AG09309 (cell line): Measurements from ENCODE around the gene GPR107.
"Not testable (repeated sequence)": the region's sequence is repeated elsewhere in the genome, so short reads cannot be mapped to it uniquely, and the experiment has no call there.

Experiments
- DNase-seq: peaks from one replicate; pipeline ENCODE4 v3.0.0-alpha.2; 2010; ENCODE audit warnings: low read depth
- H3K4me3 ChIP-seq: 2 replicates; pipeline ENCODE4 v1.5.1; 2011; ENCODE audit warnings: mild to moderate bottlenecking, low read depth, low read length, moderate library complexity; ENCODE audit not compliant: control insufficient read depth
- CTCF ChIP-seq: IDR thresholded peaks from 2 replicates; pipeline ENCODE4 v1.5.1; 2011; ENCODE audit warnings: mild to moderate bottlenecking, low read depth, low read length, inconsistent platforms; ENCODE audit not compliant: insufficient read depth, control insufficient read depth; ENCODE audit errors: missing control alignments

The GPR107 gene

DNA sequence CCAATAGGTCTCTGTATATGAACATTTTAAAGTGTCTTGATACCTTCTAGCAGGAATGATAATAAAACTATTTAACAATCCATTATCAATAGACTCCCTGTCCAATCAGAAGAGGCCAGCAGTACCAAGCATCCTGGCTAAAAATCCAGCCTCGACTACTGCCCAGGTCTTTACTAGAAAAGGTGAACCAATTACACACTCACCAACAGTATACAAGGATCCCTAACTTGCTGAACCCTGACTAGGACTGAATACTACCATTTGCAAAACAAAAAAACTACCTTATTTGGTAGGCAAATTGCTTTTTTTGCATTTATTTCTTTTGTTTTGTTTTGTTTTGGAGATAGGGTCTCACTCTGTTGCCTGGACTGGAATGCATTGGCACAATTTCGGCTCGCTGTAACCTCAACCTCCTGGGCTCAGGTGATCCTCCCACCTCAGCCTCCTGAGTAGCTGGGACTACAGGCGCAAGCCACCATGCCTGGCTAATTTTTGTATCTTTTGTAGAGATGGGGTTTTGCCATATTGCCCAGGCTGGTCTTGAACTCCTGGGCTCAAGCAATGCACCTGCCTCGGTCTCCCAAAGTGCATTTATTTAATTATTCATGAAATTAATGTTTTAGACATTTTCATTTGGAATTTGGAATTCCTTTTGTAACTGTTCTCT is 38.2 kb upstream of the GPR107 start:
- no peak for TF ChIP-seq CTCF

DNA sequence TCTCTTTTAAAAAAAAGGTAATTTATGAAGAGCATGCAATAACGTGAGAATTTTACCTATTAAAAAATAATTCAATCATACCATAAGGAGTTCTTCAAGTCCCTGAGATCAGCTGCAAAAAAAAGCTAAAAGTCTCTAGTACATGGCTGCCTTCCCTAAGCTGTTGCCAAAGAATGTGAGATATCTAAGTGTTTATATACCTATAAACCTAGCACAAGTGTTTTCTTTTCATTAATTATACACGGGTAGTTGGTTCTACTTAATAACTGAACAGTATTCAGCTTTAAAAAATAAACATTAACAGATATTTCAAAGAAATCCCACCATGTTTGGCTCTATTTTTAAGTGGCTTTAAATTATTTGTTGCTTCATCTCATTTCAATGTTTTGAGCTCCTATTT is 36.6 kb upstream of the GPR107 start:
- no peak for DNase-seq
- no peak for TF ChIP-seq CTCF
- no peak overlapping the region for H3K4me3 ChIP-seq

More for the DNA sequence above, 38.2 kb upstream of the GPR107 start:
- DNase-seq, result no peak
- H3K4me3 ChIP-seq, result no peak overlapping the region

GRCh38 chr9:130017510-130017909 is 36.2 kb upstream of the GPR107 start:
- H3K4me3 ChIP-seq, DNase-seq: not testable (repeated sequence)

DNA sequence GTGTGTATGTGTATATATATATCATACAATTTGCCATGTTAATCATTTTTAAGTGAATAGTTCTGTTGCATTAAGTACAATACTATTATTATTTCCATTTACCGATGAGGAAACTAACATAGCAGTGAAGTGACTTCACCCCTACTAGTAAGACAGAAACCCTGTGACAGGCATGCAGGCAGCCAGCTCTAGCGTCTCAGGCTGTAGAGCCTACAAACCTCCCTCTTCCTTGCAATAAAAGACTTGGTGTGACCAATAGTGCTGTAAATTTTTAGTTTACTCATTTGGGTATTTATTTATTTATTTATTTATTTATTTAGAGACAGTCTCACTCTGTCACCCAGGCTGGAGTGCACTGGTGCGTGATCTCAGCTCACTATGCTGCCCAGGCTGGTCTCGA is 35.4 kb upstream of the GPR107 start:
- no peak for DNase-seq
- H3K4me3 ChIP-seq, result no peak overlapping the region
- TF ChIP-seq CTCF, result no peak

- TF ChIP-seq CTCF, result no peak
- no peak for DNase-seq
- no peak overlapping the region for H3K4me3 ChIP-seq
Observed at GRCh38 chr9:130020618-130021017, 33.1 kb upstream of the GPR107 start.

GRCh38 chr9:130021123-130021522 is 32.6 kb upstream of the GPR107 start:
- H3K4me3 ChIP-seq, result no peak overlapping the region
- DNase-seq, result no peak
- no peak for TF ChIP-seq CTCF

DNA sequence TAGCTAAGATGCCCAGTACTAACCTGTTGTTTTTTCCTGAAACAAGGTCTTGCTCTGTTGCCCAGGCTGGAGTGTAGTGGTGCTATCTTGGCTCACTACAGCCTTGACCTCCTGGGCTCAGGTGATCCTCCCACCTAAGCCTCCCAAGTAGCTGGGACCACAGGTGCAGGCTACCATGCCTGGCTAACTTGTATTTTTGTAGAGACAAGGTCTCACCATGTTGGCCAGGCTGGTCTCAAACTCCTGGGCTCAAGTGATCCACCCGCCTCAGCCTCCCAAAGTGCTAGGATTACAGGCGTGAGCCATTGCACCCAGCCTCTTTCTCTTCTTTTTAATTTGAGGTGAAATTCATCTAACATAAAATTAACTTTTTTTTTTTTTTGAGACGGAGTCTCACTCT is 31.9 kb upstream of the GPR107 start:
- not testable (repeated sequence) for DNase-seq, H3K4me3 ChIP-seq

DNA sequence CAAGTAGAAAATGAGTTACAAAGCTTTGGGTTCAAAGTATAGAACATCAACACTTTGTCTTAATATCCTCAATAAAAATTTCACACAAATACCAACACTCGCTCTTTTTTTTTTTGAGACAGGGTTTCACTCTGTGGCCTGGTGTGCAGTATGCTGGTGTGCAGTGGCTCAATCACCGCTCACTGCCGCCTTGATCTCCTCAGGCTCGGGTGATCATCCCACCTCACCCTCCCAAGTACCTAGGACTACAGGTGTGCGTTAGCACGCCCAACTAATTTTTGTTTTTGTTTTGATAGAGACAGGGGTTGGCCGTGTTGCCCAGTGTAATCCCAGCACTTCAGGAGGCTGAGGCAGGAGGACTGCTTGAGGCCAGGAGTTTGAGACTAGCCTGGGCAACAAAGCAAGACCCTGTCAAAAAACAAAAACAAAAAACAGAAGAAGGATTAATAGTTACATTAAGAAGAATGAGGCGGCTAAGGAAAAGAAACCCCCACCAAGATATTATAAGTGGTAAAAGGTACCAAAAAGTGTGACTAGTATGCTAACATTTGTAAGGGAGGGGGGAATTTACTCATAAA is 31.1 kb upstream of the GPR107 start:
- H3K4me3 ChIP-seq, result no peak overlapping the region
- TF ChIP-seq CTCF, result no peak
- no peak for DNase-seq
